C1 segment of cervical spinal cord (tissue), 14 donors: ENCODE results near the gene AGK.
"Not testable (repeated sequence)": the region's sequence is repeated elsewhere in the genome, so short reads cannot be mapped to it uniquely, and the experiment has no call there.

Source experiments
- DNase-seq, 14 donors: peaks; one replicate each; lab custom pipeline; 2025; lab: John Stamatoyannopoulos, UW

The AGK gene

DNA sequence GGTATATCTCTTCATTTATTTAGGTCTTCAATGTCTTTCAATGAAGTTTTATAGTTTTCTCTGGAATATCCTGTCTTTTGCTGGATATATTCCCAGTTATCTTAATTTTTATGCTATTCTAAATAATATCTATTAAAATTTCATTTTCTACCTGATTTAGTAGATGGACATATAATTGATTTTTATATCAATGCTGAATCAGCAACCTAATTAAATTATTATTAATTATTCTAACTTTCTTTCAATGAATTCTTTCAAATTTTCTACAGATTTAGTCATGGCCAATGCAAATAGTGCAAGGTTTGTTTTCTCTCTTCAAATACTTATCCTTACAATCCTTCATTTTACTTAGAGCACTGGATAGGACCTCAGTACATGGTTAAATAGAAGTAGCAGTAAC, 94.0 kb downstream of the AGK start:
- no peak for DNase-seq

DNA sequence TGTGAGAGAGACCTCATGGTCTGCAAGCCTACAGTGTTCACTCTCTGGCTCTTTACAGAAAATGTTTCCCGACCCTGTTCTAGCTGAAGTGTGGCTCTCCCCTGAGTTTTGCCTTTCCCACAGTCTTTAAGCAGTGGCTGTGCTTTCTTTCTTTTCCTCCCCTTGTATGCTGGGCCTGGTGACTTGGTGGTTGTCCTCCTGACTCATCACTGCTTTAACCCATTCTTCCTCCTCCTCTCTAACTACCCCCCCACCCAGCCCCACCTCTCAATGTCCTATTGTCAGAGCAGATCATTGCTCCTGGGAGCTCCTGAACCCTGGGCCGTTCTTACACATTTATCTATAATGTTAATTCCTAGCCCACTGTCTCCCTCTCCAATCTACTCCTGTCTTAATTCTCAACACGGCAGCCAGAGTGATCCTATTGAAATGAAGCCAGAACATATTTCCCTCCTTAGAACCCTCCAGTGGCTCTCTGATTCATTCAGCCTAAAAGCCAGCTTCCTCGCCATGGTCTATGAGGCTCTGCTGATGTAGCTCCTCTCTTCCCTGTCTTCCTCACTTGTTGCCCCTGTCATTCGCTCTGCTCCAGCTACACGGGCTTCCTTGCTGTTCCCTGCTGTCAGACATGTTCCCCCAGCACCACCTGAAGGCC, 95.7 kb downstream of the AGK start:
- DNase-seq, result no peak

DNA sequence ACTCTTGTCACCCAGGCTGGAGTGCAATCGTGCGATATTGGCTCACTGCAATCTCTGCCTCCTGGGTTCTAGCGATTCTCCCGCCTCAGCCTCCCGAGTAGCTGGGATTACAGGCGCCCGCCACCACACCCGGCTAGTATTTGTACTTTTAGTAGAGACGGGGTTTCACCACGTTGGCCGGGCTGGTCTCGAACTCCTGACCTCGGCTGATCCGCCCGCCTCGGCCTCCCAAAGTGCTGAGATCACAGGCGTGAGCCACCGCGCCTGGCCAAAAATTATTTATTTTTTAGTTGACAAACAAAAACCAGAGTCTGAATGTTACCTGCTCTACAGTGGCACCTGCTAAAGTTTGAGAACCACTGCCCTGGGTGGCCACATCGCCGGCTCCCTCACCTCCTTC, 96.5 kb downstream of the AGK start:
- not testable (repeated sequence) for DNase-seq

DNA sequence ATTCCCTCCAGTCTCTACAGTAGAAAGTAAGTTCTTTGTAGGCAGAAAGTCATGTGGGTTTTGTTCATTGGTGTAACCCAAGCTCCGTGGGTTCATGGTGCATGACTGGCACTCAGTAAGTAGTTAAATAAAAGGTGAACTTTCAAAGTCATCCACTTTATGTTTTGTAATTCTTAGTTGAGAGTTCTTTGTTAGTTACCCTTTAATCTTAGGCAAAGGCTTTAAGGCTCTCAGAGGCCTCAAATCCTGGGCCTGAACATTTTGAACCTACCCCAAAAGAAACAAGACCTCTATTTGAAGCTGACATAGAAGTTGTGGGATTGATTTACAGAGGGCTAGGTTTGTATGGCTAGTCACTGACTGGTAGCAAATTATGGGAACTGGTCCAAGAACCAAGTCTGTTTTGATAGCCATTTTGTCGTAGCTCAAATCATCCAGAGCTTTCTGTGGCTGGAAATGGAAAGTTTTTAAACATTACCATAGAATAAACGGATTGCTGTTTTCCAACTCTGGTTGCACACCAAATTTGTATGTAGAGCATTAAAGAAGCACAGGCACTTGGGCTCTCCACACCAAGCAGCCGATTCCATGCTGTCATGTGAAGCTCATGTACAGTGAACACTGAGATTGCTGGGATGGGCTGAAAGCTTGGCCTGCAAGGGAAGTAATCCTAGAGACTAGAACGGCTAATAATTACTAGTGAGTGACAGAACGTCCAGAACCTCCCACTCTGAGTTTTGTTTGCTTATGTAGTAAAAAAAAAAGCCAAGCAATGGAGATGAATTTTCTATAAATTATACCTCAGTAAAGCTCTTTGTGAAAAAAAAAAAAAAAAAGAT, 97.3 kb downstream of the AGK start:
- DNase-seq, result no peak

DNA sequence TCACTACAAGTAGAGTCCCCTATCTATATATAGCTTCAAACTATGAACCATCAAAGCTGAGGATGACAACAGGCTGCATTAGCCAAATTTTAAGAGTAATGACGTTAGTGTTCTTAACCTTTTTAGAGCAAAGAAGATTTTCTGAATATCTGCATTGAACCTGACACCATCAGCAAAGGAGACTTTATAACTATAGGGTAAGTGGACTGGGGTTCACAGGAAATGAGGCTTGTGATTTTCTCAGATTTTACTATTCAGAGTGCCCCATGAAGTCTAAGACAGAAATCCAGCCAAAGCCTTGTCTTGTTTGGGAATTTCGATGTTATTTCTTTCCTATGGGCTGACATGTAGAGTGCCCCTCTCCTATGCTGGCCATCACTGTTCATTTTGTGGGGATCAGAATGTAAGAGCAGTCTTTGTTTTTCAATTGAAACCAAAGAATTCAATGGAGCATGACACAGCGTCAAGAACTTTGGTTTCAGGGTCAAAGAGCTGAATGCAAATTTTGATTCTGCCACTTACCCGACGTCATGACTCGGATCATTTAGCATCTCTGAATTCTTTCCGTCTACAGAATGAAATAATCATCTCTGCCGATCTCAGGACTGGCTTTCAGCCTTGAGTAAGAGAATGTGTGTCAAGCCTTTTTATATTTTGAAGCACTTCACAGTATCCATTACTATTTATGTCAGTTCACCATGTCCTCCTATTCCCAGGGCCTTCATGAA, 98.1 kb downstream of the AGK start:
- DNase-seq, result no peak

DNA sequence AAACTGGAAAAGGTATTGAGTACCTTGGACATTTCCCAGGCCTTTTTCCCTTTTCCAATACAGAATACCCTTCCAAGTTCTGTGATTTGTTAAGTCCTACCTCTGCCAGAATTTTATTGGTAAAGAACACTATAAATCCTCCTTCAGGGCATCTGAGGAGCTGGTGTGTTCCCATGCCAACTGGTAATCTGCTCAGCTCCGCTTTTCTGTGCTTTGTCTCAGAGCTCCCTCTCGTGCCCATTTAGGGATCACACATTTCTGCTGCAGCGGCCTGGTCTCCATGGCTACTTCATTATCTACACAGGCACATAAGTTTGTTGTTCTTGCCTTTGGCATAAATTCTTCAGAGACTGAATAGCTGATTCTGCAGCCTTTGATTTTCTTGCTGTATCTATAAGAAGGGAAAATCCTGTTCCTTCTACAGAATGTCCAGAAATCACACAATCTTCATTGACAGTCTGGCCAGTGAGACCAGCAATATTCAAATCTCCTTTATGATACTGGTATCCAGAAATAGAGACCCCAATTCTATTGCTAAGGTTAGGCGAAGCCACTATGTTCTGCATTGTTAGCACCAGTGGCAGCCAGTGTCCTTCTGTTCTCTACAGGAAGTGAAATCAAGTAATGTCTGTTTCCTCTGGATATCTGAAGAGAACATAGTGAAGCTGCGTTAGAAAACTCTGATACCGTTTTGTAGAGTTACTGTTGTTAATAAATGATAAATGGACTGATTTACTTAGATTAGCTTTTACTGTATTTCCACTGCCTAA, 98.8 kb downstream of the AGK start:
- peak in 12 of 14 donors; percentile 14 to 74 (median 50) for DNase-seq

DNA sequence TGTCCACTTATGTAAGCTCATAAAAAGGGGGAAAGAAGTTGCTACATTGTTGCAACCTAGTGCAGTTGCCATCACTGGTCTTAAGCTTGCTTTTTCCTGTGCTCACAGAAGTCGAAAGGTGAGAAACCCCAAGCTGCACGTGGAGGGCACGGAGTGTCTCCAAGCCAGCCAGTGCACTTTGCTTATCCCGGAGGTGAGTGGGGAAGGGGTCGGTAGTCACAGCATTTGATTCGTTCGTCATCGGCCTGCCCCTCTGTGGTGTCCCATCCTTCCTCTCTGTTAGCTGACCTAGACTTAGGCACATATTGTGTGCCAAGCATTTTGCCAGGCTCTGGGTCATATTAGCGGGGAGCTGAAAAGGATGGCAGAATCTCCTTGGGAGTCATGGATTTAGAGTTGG, 100.2 kb downstream of the AGK start:
- no peak for DNase-seq

DNA sequence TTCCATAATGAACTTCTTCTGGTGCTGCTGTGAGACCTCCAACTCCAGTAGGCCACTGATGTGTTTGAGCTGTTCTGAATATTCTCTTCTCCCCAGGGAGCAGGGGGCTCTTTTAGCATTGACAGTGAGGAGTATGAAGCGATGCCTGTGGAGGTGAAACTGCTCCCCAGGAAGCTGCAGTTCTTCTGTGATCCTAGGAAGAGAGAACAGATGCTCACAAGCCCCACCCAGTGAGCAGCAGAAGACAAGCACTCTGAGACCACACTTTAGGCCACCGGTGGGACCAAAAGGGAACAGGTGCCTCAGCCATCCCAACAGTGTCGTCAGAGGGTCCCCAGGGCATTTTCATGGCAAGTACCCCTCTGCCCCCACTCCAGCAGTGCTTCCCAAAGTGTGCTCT, 101.5 kb downstream of the AGK start:
- DNase-seq, result peak in 1 of 14 donors; percentile 8

DNA sequence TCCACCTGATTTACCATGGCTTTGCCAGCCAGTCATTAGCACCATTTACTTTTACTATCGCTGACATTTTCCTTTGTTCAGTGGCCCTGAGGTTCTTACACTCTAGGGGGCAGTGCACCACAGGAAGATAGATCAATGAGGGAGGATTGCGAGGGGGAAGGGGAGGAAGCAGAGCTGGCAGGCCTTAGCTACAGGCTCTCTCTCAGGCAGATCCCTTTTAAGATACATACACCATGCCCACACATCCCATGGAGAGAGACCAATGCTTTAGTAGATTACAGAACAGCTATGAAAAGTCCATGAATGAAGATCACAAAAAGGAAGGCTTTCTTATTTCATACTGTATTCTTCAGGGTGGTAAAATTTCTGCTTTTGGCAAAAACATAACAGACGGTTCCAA, 103.3 kb downstream of the AGK start:
- peak in 12 of 14 donors; percentile 15 to 70 (median 42) for DNase-seq

DNA sequence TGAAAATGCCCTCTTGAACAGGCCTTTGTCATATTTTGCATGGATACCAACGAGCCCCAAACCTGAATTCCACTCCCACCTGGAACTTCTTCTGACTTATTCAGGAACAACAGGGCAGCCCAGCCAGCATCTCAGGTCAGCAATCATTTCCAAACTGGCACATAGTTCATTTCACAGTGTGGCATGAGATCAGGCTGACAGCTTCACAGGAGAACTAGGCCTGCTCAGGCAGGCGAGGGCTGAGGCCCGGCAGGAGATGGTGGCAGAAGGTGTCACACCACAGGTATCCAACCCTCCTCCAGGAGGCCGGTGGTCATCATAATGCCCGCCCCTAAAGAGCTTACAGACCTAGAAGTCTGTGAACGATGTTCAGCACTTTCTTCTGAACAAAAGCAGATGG, 108.3 kb downstream of the AGK start:
- peak in 1 of 14 donors; percentile 88 for DNase-seq

DNA sequence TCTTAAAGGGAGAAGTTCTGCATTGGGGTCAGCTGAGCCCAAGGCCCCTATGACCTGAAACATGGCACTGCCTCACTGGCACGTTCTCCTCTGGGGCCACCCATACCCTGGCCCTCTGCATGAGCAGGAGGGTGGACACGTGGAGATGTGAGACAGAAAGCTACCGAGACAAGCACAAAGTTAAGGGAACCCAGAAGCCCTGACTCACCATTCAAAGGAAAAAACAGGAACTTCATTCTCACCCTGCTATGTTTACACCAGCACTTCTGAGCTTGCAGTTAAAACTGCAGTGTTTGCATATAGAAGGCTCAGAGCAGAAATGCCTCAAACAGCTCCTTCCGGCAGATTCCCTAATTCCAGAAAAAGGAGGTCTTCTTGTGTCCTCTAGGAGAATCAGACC, 109.0 kb downstream of the AGK start:
- peak in 7 of 14 donors; percentile 21 to 52 (median 34) for DNase-seq

DNA sequence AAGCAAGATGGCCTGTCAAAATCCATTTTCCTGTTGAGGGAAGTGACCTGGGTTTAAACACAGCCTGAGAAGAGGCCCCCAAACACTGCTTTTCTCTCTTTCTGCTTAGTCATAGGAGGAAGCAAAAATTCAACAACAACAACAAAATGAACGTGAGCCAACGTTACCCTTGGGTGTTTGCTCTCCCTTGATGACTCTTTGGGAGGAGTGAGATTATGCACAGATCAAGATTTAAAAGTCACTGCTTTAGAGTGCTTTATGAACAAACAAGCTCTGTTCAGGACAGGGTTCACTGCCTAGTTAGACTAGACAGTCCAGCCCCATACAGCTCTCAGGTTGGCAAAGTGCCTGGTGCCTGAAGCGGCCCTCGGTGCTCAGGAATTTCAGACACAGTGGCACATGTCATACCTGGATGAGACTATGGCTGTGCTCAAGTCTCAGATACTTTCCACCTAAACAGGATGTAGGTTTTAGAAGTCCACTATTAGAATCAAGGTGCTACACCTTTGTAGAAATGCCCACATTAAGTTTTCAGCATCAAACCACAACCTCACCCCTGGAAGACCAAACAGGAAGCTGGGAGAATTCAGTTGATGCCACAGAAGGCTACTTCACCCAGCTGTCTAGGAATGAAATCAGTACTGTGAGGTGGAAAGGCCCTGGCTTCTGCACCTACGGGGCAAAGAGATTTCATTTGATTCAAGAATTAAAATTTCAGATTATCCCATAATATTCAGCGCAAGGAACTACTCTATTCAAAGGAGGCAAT, 112.1 kb downstream of the AGK start:
- DNase-seq, result no peak

DNA sequence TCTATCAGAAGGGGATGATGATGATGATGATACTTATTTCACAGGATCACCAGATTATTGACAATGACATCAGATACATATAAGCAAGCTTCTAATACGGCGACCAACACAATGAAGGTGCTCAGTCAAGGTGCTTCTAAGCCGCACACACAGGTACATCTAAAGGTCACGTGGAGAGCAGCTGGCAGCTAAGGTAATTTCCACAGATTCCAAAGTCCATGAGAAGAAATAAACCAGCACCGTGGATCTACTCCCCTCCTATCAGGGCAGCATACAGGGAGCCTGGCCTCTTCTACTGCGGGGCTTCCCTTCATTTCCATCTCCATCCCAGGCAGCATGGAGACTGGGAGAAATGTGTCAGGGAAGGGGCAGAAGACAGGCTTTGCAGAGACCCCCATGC, 113.2 kb downstream of the AGK start:
- DNase-seq, result no peak

DNA sequence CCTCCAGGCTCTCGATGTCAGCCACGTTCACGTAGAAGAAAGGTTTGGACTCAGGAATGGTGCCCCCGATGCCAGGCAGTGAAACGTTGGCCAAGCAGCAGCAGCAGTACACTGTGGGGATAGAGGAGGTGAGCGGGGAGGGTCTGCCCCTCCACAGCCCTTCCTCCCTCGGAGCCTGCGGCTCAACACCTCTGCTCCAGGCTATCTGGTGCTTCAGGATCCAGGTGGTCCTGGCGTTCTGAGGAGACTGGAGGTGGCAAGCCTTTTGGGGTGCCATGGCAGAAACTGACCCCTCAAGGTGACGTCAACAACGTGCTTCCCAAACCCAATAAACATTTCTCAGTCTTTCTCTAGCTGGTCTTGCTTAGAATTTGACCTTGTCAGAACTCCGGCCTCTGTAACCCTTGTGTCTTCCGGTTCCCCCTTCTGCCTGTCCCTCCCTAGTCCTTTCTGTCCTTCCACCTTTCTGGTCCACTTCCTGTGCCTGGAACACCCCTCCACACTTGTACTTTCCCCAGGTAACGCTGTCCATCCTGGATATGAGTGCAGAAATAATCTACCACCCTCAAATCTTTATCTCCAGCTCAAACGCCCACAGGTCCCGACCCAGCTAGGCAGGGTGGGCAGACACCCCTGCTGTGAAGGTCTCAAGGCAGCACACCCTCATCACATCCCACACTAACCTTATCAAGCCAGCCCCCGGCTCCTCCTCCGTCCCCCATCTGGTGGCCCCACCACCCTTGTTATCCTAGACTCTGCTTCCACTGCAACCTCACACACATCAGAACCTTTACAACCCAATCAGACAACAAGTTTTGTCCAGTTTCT, 114.2 kb downstream of the AGK start:
- no peak for DNase-seq

DNA sequence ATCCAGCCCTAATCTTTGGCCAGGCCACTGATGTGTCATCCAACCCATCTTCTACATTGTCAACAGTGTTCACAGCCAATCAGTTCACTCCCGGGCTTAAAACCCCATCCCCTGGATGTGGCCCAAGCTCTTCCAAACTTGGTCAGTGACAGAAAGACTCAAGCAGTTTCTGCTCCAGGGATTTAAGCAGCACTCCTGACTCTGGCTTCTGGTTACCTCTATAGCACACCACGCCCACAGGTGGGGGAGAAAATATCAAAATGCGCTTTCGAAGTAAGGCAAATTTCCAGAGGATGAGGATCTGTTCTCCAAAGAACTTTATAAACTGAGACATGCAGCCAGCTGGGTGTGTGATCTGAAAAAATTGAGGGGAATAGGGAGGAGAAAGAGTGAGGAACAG, 114.9 kb downstream of the AGK start:
- no peak for DNase-seq

DNA sequence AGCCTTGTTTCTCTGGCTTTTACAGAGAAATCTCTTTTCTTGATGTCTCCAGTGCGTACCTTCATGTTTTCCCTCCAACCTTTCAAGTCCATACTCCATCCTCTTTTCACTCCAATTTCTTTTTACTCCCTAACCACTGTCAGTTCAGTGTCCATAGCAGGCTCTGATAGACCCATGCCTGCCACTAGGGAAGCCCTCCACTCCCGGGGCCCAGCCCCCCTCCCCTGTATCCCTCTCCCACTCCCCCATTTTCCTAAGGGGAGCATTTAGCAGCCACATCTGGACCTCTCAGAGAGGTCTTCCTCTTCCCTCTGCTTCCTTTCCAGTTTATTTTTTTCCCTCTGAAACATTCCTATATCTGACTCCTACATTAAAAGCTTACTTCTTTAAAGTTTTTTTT, 117.6 kb downstream of the AGK start:
- no peak for DNase-seq

DNA sequence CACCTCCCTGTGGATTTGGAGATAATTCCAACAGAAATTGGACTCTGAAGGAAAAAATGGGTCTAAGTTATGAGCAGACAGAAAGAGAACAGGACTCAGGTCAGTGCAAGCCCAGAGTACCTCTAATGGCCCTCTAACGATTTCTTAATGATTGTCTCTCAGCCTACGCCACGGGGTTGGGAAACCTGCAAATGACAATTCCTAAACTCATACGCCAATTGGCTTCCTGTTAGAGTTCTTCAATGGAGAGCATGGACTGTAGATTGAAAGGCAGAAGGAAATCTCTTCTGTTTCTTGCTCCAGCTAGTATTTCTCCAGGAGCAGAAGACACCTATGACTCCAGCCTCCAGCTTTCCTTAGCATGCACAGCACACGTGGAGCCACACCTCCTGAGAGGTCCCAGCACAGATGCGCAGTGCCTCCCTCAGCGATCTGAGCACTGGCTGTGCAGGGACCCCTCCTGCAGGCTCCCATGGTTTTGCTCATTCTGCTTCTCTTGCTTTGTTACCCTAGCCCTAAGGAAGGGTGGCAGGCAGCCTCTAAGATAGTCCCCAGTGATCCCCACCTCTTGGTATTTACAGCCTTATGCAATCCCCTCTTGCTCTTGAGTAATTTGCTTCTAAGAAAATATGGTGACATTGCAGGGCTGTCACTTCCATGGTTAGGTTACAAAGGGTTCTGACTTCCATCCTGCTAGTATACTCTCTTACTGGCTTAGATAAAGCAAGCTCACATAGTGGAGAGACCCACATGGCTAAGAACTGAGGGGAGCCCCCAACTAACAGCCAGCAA, 120.7 kb downstream of the AGK start:
- no peak for DNase-seq

DNA sequence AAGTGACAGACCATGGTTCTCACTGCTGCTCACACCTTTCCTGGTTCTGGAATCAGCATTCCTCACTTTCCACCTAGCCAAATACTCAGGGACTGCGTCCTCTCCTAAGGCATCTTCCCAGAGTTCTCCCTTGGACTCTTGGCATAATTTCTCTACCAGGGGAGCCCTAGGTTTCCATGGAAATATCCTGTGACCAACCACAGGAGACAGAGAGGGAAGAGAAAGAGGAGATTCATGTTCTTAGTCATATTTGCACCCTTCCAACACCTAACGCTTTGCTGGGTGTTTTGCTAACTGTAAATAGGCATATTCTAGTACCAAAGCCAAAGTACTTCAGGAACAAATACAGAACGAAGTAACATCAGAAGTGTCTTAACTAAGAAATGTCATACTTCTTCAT, 122.1 kb downstream of the AGK start:
- DNase-seq, result no peak

DNA sequence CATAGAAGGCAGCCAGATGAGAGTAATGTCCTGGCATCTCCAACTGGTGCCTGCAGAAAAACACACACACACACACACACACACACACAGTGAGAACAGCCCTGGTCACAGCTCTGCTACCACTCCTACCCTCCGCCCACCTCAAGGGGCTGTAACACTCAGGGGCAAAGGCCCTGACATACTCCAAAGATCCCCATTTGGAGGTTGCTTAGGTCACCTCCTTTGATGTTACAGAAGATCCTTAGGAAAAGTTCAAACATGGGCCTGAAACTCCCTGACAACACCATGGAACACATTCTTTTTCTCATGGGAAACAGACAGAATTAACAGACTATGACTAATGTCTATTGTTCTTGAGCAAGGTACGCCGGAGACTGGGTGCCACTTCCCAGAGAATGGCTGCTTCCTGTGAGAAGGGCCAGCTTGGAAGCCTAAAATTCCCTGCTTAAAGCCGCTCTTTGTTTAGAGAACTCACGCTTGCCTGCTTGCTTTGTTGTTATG, 123.0 kb downstream of the AGK start:
- no peak for DNase-seq
